Activated CD4-positive, CD25-positive, alpha-beta regulatory T cell treated with anti-CD3 and anti-CD28 coated beads, Interleukin-2, amount 50 U/mL, for 16 hours (primary cell): ENCODE results near the gene MROH2B.
"Not testable (repeated sequence)": the region's sequence is repeated elsewhere in the genome, so short reads cannot be mapped to it uniquely, and the experiment has no call there.

Experiments
- DNase-seq: peaks from one replicate; pipeline ENCODE4 v3.0.0-alpha.2; 2020; ENCODE audit warnings: low read depth, low spot score

MROH2B gene

GRCh38 chr5:41022600-41022999 lies 48.5 kb downstream of the MROH2B start:
- DNase-seq = not testable (repeated sequence)

GRCh38 chr5:41012318-41012717 lies 58.8 kb downstream of the MROH2B start:
- DNase-seq = no peak

- DNase-seq = no peak
These were observed 60.6 kb downstream of the MROH2B start for GRCh38 chr5:41010572-41010971.

GRCh38 chr5:41009232-41009631 lies 61.9 kb downstream of the MROH2B start:
- no peak for DNase-seq

- no peak for DNase-seq
These were observed 66.2 kb downstream of the MROH2B start for GRCh38 chr5:41004931-41005330.

- DNase-seq = no peak
These were observed 67.3 kb downstream of the MROH2B start for GRCh38 chr5:41003670-41004376.

GRCh38 chr5:40999966-41000365 lies 71.2 kb downstream of the MROH2B start:
- DNase-seq = no peak

- no peak for DNase-seq
These were observed 72.0 kb downstream of the MROH2B start for GRCh38 chr5:40999142-40999541.

GRCh38 chr5:40995801-40996586 lies 75.1 kb downstream of the MROH2B start:
- no peak for DNase-seq

- DNase-seq = no peak
These were observed 79.1 kb downstream of the MROH2B start for GRCh38 chr5:40991981-40992559.

- no peak for DNase-seq
These were observed 79.8 kb downstream of the MROH2B start for GRCh38 chr5:40991168-40991980.

- no peak for DNase-seq
These were observed 82.2 kb downstream of the MROH2B start for GRCh38 chr5:40988746-40989510.

- no peak for DNase-seq
These were observed 83.8 kb downstream of the MROH2B start for GRCh38 chr5:40987349-40987748.

GRCh38 chr5:40986666-40987065 lies 84.5 kb downstream of the MROH2B start:
- no peak for DNase-seq

- DNase-seq = no peak
These were observed 85.6 kb downstream of the MROH2B start for GRCh38 chr5:40985501-40985900.

- no peak for DNase-seq
These were observed 86.3 kb downstream of the MROH2B start for GRCh38 chr5:40984884-40985283.

- no peak for DNase-seq
These were observed 87.4 kb downstream of the MROH2B start for GRCh38 chr5:40983781-40984180.

GRCh38 chr5:40981420-40981819 lies 89.7 kb downstream of the MROH2B start:
- DNase-seq = no peak

GRCh38 chr5:40976836-40977235 lies 94.3 kb downstream of the MROH2B start:
- DNase-seq = no peak

- DNase-seq = no peak
These were observed 95.1 kb downstream of the MROH2B start for GRCh38 chr5:40976041-40976440.

GRCh38 chr5:40973364-40974004 lies 97.7 kb downstream of the MROH2B start:
- DNase-seq = no peak
